Ectodermal cell (in vitro differentiated cells): ENCODE data around the gene LRP5.

Source experiments
- H3K27ac ChIP-seq: 2 replicates; pipeline ENCODE4 v1.7.0; 2013; ENCODE audit warnings: mild to moderate bottlenecking, low read depth, low read length; ENCODE audit not compliant: insufficient read depth, poor library complexity, severe bottlenecking
- H3K27me3 ChIP-seq: 2 replicates; pipeline ENCODE4 v1.7.0; 2013; ENCODE audit warnings: mild to moderate bottlenecking, low read length; ENCODE audit not compliant: insufficient read depth, control insufficient read depth, poor library complexity, severe bottlenecking
- H3K36me3 ChIP-seq: one replicate; pipeline ENCODE4 v1.7.0; 2013; ENCODE audit warnings: low read length; ENCODE audit not compliant: control insufficient read depth, insufficient read depth
- H3K4me1 ChIP-seq: one replicate; pipeline ENCODE4 v1.7.0; 2013; ENCODE audit warnings: low read length; ENCODE audit not compliant: control insufficient read depth, insufficient read depth
- H3K4me3 ChIP-seq: 2 replicates; pipeline ENCODE4 v1.7.0; 2013; ENCODE audit warnings: low read depth, low read length, control low read depth; ENCODE audit not compliant: insufficient read depth
- H3K9me3 ChIP-seq: 2 replicates; pipeline ENCODE4 v1.7.0; 2013; ENCODE audit warnings: mild to moderate bottlenecking, low read length, moderate library complexity; ENCODE audit not compliant: control insufficient read depth
- WGBS, 2 experiments: methylation state at CpG; one replicate each; pipeline ENCODE4 v1.1.7; 2013; ENCODE audit warnings: missing lambda C conversion rate in 2 of 2; 5-methylcytosine and 5-hydroxymethylcytosine counted together

LRP5 gene

DNA sequence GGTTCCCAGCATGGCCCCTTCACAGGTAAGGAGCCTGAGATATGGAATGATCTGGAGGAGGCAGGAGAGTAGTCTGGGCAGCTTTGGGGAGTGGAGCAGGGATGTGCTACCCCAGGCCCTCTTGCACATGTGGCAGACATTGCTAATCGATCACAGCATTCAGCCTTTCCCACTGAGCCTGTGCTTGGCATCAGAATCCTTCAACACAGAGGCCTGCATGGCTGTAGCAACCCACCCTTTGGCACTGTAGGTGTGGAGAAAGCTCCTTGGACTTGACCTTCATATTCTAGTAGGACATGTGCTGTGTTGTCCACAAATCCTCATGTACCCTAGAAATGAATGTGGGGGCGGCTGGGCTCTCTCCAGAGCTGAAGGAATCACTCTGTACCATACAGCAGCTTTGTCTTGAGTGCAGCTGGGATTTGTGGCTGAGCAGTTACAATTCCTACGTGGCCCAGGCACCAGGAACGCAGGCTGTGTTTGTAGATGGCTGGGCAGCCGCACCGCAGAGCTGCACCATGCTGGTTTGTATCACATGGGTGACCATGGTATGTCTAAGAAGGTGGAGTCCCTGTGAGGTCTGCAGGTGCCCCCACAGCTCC is 126.4 kb downstream of the LRP5 start:
- no peak overlapping the region for H3K27ac ChIP-seq
- no peak overlapping the region for H3K4me3 ChIP-seq
- H3K27me3 ChIP-seq = no peaks in the 10 kb centered on the region
- WGBS, 2 experiments = 94% methylated on average over 6 of the region's 6 CpGs
- no peaks in the 10 kb centered on the region for H3K9me3 ChIP-seq
- H3K4me1 ChIP-seq = peaks cover 22% of the 10 kb centered on the region
- H3K36me3 ChIP-seq = no peaks in the 10 kb centered on the region

GRCh38 chr11:68439355-68440065 is 127.1 kb downstream of the LRP5 start:
- H3K4me1 ChIP-seq = peaks cover 22% of the 10 kb centered on the region
- no peaks in the 10 kb centered on the region for H3K27me3 ChIP-seq
- H3K4me3 ChIP-seq = no peak overlapping the region
- no peak overlapping the region for H3K27ac ChIP-seq
- H3K9me3 ChIP-seq = no peaks in the 10 kb centered on the region
- WGBS, 2 experiments = 61 to 62% methylated on average over 38 of the region's 38 CpGs
- H3K36me3 ChIP-seq = no peaks in the 10 kb centered on the region

DNA sequence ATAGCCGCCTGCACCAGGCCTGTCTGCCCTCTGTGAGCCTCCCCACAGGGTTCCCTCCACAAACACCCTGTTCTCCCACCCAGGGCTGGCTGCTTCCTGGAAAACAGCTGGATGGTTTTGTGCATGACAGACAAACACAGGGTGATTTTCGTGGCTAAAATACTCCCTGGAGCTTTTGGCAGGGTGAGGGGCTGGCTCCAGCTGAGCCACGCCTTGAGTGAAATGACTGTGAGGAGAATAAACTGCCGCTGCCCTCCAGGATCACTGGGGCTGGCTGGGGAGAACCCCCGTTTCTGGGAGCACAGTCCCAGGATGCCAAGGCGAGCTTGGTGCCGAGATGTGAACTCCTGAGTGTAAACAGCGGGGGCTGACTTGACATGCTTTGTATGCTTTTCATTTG is 127.8 kb downstream of the LRP5 start:
- Histone ChIP-seq H3K4me3 (no peak overlapping the region), H3K9me3 (no peaks in the 10 kb centered on the region), H3K27me3 (no peaks in the 10 kb centered on the region), H3K27ac (no peak overlapping the region), H3K36me3 (no peaks in the 10 kb centered on the region), H3K4me1 (peaks cover 22% of the 10 kb centered on the region)
- WGBS, 2 experiments = 80 to 82% methylated on average over 8 of the region's 8 CpGs

DNA sequence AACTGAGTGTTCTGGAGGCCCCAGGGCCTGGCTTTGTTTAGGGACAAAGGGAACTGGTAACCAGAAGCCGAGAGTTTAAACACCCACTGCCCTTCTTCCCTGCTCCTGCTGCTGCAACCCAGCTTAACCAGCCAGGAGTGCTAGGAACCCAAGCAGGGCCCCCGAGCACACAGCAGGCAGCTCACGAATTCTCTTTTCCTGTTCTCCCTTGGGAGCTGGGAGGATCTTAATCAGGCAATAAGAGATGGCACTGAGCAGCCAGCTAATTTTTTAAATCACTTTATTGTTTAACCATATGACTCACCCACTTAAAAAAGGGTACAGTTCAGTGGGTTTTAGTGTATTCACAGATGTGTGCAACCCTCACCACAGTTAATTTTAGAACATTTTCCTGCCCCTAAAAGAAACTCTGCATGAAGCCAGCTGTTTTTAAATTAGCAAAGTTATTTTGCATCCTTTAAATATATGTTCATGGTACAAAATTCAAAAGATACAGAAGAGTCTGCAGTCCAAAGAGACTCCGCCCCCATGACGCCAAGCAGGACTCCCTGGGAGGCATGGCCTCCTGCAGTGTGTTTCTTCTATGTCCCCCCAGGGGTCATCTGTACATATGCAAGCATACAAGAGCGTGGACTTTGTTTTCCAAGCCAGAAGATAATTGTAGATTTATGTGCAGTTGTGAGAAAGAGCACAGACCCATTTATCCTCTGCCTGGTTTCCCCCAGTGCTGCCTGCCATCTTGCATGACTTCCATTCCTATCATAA is 129.3 kb downstream of the LRP5 start:
- H3K9me3 ChIP-seq = no peaks in the 10 kb centered on the region
- H3K4me3 ChIP-seq = no peak overlapping the region
- no peaks in the 10 kb centered on the region for H3K27me3 ChIP-seq
- peaks cover 22% of the 10 kb centered on the region for H3K4me1 ChIP-seq
- WGBS, 2 experiments = 54 to 58% methylated on average over 6 of the region's 6 CpGs
- no peak overlapping the region for H3K27ac ChIP-seq
- H3K36me3 ChIP-seq = no peaks in the 10 kb centered on the region

DNA sequence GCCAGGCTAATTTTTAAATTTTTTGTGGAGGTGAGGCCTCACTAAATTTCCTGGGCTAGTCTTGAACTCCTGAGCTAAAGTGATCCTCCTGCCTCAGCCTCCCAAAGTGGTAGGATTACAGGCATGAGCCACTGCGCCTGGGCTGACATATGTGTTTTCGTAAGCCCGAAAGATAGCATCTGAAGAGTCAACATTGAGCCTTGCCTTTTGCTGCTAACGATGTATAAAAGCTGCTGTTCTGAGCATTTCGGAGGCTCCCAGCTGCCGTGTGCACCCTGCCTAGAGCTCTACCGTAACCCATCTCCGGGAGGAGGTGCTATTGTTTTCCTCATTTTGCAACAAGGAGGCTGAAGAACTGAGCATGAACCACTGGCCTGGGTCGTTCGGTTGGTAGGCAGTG is 130.0 kb downstream of the LRP5 start:
- Histone ChIP-seq H3K4me3 (no peak overlapping the region), H3K27ac (no peak overlapping the region), H3K9me3 (no peaks in the 10 kb centered on the region), H3K4me1 (peaks cover 22% of the 10 kb centered on the region), H3K36me3 (no peaks in the 10 kb centered on the region), H3K27me3 (no peaks in the 10 kb centered on the region)
- WGBS, 2 experiments = 93% methylated on average over 10 of the region's 10 CpGs

DNA sequence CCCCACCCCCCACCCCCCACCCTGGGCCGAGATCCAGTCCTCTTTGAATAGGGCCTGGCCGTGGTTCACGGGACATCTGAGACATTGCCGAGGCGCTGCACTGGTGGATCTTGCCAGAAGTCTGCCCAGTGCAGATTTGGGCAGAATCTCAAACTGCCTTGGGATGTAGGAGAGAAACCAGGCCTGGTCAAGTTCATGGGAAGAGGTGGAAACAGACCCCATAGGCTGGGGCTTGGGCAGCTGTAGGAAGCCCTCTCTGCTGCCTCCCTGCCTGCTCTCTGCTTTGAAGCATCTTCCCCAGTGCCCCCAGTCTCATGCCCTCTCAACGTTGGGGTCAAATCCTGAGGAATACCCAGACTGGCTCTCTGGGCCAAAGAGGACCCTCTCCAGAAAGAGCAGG is 132.2 kb downstream of the LRP5 start:
- 96% methylated on average over 5 to 6 of the region's 6 CpGs for WGBS, 2 experiments
- Histone ChIP-seq H3K27me3 (no peaks in the 10 kb centered on the region), H3K4me1 (peaks cover 22% of the 10 kb centered on the region), H3K9me3 (no peaks in the 10 kb centered on the region), H3K36me3 (no peaks in the 10 kb centered on the region), H3K27ac (no peak overlapping the region), H3K4me3 (no peak overlapping the region)

- Histone ChIP-seq H3K4me3 (no peak overlapping the region), H3K27me3 (no peaks in the 10 kb centered on the region), H3K9me3 (no peaks in the 10 kb centered on the region), H3K36me3 (no peaks in the 10 kb centered on the region), H3K27ac (no peak overlapping the region), H3K4me1 (peaks cover 14% of the 10 kb centered on the region)
- 90% methylated on average over 11 of the region's 11 CpGs for WGBS, 2 experiments
Measured at GRCh38 chr11:68445531-68446035, 133.2 kb downstream of the LRP5 start.

- no peaks in the 10 kb centered on the region for H3K27me3 ChIP-seq
- no peak overlapping the region for H3K4me3 ChIP-seq
- no peak overlapping the region for H3K27ac ChIP-seq
- H3K9me3 ChIP-seq = no peaks in the 10 kb centered on the region
- peaks cover 11% of the 10 kb centered on the region for H3K4me1 ChIP-seq
- WGBS, 2 experiments = 94 to 96% methylated on average over 18 of the region's 18 CpGs
- no peaks in the 10 kb centered on the region for H3K36me3 ChIP-seq
Measured at GRCh38 chr11:68446046-68446725, 133.8 kb downstream of the LRP5 start.

DNA sequence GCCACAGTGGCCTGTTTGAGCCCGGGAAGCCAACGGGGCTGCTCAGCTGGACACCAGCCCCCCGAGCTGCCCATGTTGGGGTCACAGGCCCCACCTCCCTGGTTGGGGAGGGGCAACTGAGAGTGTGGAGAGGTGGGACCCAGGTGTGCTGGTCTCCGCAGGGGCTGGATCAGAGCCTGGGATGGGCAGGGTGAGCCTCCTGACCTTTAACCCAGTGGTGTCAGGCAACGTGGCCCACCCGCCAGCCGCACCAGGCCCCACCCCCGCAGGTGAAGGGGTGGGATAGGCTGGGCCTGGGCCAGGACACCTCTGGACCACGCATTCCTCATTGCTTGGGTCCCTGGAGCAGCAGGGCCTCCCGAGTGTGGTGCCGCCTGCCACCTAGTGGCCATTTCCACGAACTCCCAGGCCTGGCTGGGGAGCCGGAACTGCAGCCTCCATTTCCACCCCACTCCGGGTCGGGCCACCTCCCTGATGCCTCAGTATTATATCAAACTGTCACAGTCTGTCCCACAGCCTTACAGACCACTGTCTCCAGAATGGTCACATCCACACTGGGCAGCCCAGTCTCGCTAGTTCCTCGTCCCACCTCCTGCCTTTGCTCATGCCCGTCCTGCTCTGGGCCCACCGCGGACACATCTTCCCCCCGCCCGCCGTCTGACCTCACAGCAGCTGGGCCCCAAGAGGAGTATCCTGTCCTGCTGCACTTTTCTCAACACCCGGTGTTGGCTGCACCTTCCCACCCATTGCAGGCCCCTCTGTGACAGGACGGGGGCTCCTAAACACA is 134.8 kb downstream of the LRP5 start:
- Histone ChIP-seq H3K36me3 (no peaks in the 10 kb centered on the region), H3K4me1 (peaks cover under 1% of the 10 kb centered on the region), H3K27ac (no peak overlapping the region), H3K27me3 (no peaks in the 10 kb centered on the region), H3K9me3 (no peaks in the 10 kb centered on the region), H3K4me3 (no peak overlapping the region)
- WGBS, 2 experiments = 58% methylated on average over 25 of the region's 25 CpGs
